Fibroblast of pulmonary artery (primary cell): ENCODE results near the gene NEK9.

Experiments
- DNase-seq: peaks from one replicate; pipeline ENCODE4 v3.0.0-alpha.2; 2010; ENCODE audit warnings: low read depth
- H3K4me3 ChIP-seq: replicated peaks from 2 replicates; pipeline ENCODE4 v1.5.1; 2011; ENCODE audit warnings: low read depth, mild to moderate bottlenecking, control low read depth, low read length, moderate library complexity
- CTCF ChIP-seq: IDR thresholded peaks from 2 replicates; pipeline ENCODE4 v1.5.1; 2011; ENCODE audit warnings: mild to moderate bottlenecking, control low read depth, low read length, inconsistent platforms; ENCODE audit errors: missing control alignments

Gene NEK9

GRCh38 chr14:75051556-75051899 lies 75.3 kb downstream of the NEK9 start:
- peak overlapping the region; percentile 57 for H3K4me3 ChIP-seq
- no peak for TF ChIP-seq CTCF
- DNase-seq: no peak

DNA sequence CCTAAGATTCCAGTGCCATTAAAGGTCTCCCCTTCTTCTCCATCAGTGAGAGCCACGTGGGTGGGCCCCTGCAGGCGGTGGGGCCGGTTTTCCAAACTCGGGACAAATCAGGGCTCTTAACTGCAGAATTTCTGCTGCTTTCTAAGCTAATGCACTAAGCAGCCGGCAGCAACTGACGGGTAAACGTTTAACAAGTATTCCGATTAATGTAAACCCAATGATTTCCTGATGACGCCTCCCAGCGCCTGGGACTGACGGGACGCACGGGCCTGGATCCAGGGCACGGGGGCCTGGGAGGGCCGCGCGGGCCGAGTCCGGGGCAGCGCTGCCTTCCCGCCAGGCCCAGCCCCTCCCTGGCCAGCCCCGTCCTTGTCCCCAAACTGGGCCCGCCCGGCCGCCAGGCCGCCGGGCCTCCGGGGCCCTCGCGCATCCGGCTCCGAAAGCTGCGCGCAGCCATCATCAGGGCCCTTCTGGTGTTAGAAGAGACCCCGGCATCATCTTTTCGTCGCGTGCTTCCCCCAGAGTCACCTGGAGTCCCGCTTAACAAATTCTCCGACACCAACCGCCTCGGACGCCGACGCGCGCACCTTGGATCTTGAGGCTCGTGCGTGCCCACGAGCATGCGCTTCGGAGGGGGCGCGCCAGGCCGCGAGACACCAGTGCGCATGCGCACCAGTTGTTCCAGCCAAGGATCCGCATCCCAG lies 75.8 kb downstream of the NEK9 start, which contains the start of gene MLH3:
MLH3 (minus strand) TSS at position 616 of the 704 bp plus-strand sequence. CDS start 1,812 bp downstream, outside the sequence.
- no peak for TF ChIP-seq CTCF
- peak; percentile 82 for DNase-seq
- peak within 1 kb of the TSS; percentile 57 for H3K4me3 ChIP-seq

DNA sequence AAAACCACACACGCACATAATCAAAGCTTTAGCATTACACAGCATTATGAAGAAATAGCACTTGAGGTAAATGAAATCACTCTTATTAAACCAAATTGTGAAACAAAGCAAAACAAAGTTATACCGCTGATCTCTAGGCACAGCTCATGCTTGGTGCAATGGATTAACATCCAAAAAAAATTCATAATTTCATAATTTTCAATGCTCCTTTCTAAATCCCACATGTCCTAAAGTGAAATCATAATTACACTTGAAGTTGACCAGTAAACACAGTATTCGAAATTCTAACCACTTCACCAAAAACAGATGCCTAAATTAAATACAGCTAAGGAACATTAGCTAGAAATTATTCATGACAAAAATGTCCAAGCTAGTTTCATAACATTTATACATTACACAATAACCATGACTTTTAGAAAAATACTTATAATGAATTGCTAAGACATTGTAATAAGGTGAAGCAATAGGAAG lies 77.1 kb downstream of the NEK9 start:
- DNase-seq: peak; percentile 33
- H3K4me3 ChIP-seq: no peak overlapping the region
- TF ChIP-seq CTCF: no peak

DNA sequence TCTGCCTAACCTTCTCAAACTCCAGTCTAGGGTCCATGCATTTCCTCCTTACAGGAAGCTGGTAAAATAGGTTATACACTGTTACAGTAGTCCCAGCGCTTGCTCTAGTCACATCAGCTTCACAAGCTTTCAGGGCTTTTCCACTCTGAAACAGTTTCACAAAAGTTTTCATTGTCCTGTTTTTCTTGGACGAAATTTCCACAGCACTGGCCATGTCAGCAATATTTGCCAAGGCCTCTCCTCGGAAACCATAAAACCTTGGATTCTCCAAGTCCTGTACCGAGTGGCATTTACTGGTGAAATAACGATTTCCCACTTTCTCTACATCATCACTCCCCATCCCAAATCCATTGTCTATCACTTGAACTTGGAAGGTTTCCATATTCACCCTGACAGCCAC lies 77.7 kb downstream of the NEK9 start:
- TF ChIP-seq CTCF: no peak
- no peak for DNase-seq
- no peak overlapping the region for H3K4me3 ChIP-seq

DNA sequence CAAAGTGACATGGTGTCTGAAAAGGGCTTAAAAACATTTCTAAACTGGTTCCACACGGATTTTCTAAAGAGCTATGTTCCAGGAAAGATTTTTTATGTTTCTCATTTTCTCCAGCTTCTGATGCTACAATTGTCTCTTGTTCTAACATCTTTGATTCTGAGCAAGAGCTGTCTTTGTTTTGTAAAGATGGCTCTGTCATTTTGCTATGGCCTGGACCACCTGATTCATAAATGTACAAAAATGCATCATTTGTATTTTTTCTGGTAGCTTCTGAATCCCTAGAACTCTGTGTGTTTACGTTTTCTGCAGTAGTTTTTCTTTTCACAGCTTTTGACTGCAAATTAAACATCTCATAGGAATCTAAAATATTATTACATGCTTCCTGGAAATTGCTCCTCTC lies 78.7 kb downstream of the NEK9 start:
- DNase-seq: no peak
- no peak for TF ChIP-seq CTCF
- H3K4me3 ChIP-seq: no peak overlapping the region

DNA sequence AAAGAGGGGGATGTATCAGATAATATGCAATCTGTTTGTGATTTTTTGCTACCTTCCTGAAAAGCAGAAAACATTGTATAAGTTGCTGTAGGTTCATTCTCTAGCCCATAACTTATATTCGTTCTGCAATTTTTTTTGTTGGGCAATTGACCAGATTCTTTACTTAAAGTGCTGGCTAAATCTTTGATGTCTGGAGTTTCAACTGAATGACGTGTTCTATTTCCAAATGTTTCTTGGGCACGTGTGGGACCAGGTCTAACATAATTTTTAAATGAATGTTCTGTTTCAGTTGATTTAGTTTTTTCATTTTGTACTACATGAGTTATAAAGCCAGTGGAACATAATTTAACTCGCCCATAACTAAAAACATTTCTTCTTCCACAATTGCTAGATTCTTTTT lies 79.3 kb downstream of the NEK9 start:
- DNase-seq: no peak
- TF ChIP-seq CTCF: no peak
- no peak overlapping the region for H3K4me3 ChIP-seq

GRCh38 chr14:75046899-75047298 lies 79.9 kb downstream of the NEK9 start:
- no peak overlapping the region for H3K4me3 ChIP-seq
- no peak for TF ChIP-seq CTCF
- DNase-seq: peak; percentile 18
